Neural progenitor cell (in vitro differentiated cells): ENCODE data around the gene KCNH2. TPM values are rescaled to one million over a fixed set of nuclear protein-coding genes. Genes with fewer than 3 reads are reported as not detected.
A peak's percentile ranks its signal among the peaks of the same experiment; 100 is the strongest.

Experiments used
- DNase-seq: peaks from one replicate; pipeline ENCODE4 v3.0.0-alpha.2; 2016; ENCODE audit warnings: low spot score
- H2AFZ ChIP-seq: fragments of 200-600 bp; sonication (generic); replicated peaks from 2 replicates; pipeline ENCODE4 v1.6.1; 2016; ENCODE audit warnings: antibody characterized with exemption
- H3F3A ChIP-seq: fragments of 200-600 bp; sonication (generic); 2 replicates; pipeline ENCODE4 v1.6.1; 2016; ENCODE audit warnings: antibody characterized with exemption, low read depth
- H3K27ac ChIP-seq: fragments of 200-600 bp; sonication (generic); 2 replicates; pipeline ENCODE4 v1.5.1; 2016; ENCODE audit warnings: mild to moderate bottlenecking
- H3K27me3 ChIP-seq: fragments of 200-600 bp; sonication (generic); 2 replicates; pipeline ENCODE4 v1.6.1; 2016; ENCODE audit warnings: mild to moderate bottlenecking, moderate library complexity
- H3K36me3 ChIP-seq: fragments of 200-600 bp; sonication (generic); 2 replicates; pipeline ENCODE4 v1.5.1; 2016
- H3K4me1 ChIP-seq: fragments of 200-600 bp; sonication (generic); 2 replicates; pipeline ENCODE4 v1.6.1; 2016; ENCODE audit warnings: mixed run types
- H3K4me2 ChIP-seq: fragments of 200-600 bp; sonication (generic); 2 replicates; pipeline ENCODE4 v1.6.1; 2016
- H3K4me3 ChIP-seq: fragments of 200-600 bp; sonication (generic); 2 replicates; pipeline ENCODE4 v1.5.1; 2016
- H3K79me2 ChIP-seq: fragments of 200-600 bp; sonication (generic); 2 replicates; pipeline ENCODE4 v1.6.1; 2016; ENCODE audit warnings: low read depth
- H3K9ac ChIP-seq: fragments of 200-600 bp; sonication (generic); 2 replicates; pipeline ENCODE4 v1.6.1; 2016
- H3K9me3 ChIP-seq: fragments of 200-600 bp; sonication (generic); 2 replicates; pipeline ENCODE4 v1.5.1; 2016; ENCODE audit warnings: low read depth
- H4K20me1 ChIP-seq: fragments of 200-600 bp; sonication (generic); 2 replicates; pipeline ENCODE4 v1.6.1; 2016; ENCODE audit warnings: low read depth
- H3K27ac Mint-ChIP-seq: 3 replicates; pipeline ENCODE4 v1.8.0; 2021; ENCODE audit warnings: mixed read lengths
- H3K27me3 Mint-ChIP-seq: 2 replicates; pipeline ENCODE4 v1.8.0; 2022; ENCODE audit warnings: low read depth, mild to moderate bottlenecking, inconsistent platforms, moderate library complexity, mixed read lengths; ENCODE audit not compliant: insufficient read depth
- H3K36me3 Mint-ChIP-seq: 3 replicates; pipeline ENCODE4 v1.8.0; 2021; ENCODE audit warnings: mixed read lengths
- H3K4me1 Mint-ChIP-seq: 3 replicates; pipeline ENCODE4 v1.8.0; 2021; ENCODE audit warnings: mixed read lengths
- H3K4me3 Mint-ChIP-seq: 3 replicates; pipeline ENCODE4 v1.8.0; 2021; ENCODE audit warnings: mild to moderate bottlenecking, moderate library complexity, mixed read lengths
- H3K9me3 Mint-ChIP-seq: 3 replicates; pipeline ENCODE4 v1.8.0; 2020; ENCODE audit warnings: mixed read lengths
- EZH2 ChIP-seq: fragments of 200-600 bp; sonication (generic); IDR thresholded peaks from 2 replicates; pipeline ENCODE4 v1.6.1; 2017; ENCODE audit warnings: antibody characterized with exemption, mild to moderate bottlenecking, moderate library complexity
- EZH2phosphoT487 ChIP-seq: fragments of 200-600 bp; sonication (generic); IDR thresholded peaks from 2 replicates; pipeline ENCODE4 v1.6.1; 2017; ENCODE audit warnings: antibody characterized with exemption
- total RNA-seq: library from RNA; depleted of rRNA; stranded (reverse); fragments of >200 nt; gene quantifications from 2 replicates; pipeline ENCODE4 v1.2.3, GENCODE V29; 2015; ENCODE audit warnings: low replicate concordance
- TF ChIP-seq, protein P1 (sequence below): fragments of 200-600 bp; sonication (generic); IDR thresholded peaks from 2 replicates; pipeline ENCODE4 v1.5.1; 2017; ENCODE audit warnings: antibody characterized with exemption, mild to moderate bottlenecking

Gene KCNH2
- total RNA-seq, 1 donor from 2014 or later: 2.6 TPM

GRCh38 chr7:151009327-151010036 is 31.4 kb upstream of the KCNH2 start:
- H3K9me3 Mint-ChIP-seq: peaks cover 1% of the 10 kb centered on the region
- Histone ChIP-seq H3K9ac (no peak overlapping the region), H3K4me2 (peak overlapping the region; percentile 76), H3K4me3 (no peak overlapping the region), H3K27me3 (peaks cover 17% of the 10 kb centered on the region), H3K4me1 (peaks cover 42% of the 10 kb centered on the region), H4K20me1 (no peaks in the 10 kb centered on the region), H3F3A (peaks cover 35% of the 10 kb centered on the region), H3K79me2 (no peaks in the 10 kb centered on the region), H3K36me3 (no peaks in the 10 kb centered on the region), H3K27ac (no peak overlapping the region), H2AFZ (no peak overlapping the region), H3K9me3 (no peaks in the 10 kb centered on the region)
- peaks cover 13% of the 10 kb centered on the region for H3K27me3 Mint-ChIP-seq
- H3K4me1 Mint-ChIP-seq: peaks cover 49% of the 10 kb centered on the region
- no peak overlapping the region for H3K4me3 Mint-ChIP-seq
- no peak for TF ChIP-seq EZH2
- TF ChIP-seq EZH2phosphoT487: no peak
- TF ChIP-seq, protein P1, sequence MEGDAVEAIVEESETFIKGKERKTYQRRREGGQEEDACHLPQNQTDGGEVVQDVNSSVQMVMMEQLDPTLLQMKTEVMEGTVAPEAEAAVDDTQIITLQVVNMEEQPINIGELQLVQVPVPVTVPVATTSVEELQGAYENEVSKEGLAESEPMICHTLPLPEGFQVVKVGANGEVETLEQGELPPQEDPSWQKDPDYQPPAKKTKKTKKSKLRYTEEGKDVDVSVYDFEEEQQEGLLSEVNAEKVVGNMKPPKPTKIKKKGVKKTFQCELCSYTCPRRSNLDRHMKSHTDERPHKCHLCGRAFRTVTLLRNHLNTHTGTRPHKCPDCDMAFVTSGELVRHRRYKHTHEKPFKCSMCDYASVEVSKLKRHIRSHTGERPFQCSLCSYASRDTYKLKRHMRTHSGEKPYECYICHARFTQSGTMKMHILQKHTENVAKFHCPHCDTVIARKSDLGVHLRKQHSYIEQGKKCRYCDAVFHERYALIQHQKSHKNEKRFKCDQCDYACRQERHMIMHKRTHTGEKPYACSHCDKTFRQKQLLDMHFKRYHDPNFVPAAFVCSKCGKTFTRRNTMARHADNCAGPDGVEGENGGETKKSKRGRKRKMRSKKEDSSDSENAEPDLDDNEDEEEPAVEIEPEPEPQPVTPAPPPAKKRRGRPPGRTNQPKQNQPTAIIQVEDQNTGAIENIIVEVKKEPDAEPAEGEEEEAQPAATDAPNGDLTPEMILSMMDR: peak; percentile 12
- no peak overlapping the region for H3K27ac Mint-ChIP-seq
- peaks cover 4% of the 10 kb centered on the region for H3K36me3 Mint-ChIP-seq
- DNase-seq: no peak

GRCh38 chr7:151008511-151009323 is 30.6 kb upstream of the KCNH2 start:
- Mint-ChIP-seq H3K4me3 (peak overlapping the region; percentile 68), H3K27me3 (peaks cover 13% of the 10 kb centered on the region), H3K27ac (peak overlapping the region; percentile 70), H3K4me1 (peaks cover 45% of the 10 kb centered on the region), H3K36me3 (peaks cover 4% of the 10 kb centered on the region), H3K9me3 (peaks cover 1% of the 10 kb centered on the region)
- Histone ChIP-seq H3K9me3 (no peaks in the 10 kb centered on the region), H3K4me2 (peak overlapping the region; percentile 54), H3K4me1 (peaks cover 42% of the 10 kb centered on the region), H4K20me1 (no peaks in the 10 kb centered on the region), H3K36me3 (no peaks in the 10 kb centered on the region), H3K9ac (no peak overlapping the region), H3K27me3 (peaks cover 13% of the 10 kb centered on the region), H3K27ac (no peak overlapping the region), H3F3A (peaks cover 35% of the 10 kb centered on the region), H2AFZ (peak overlapping the region; percentile 48), H3K4me3 (peak overlapping the region; percentile 32), H3K79me2 (no peaks in the 10 kb centered on the region)
- TF ChIP-seq EZH2: no peak
- TF ChIP-seq, protein P1: peak; percentile 83
- peak; percentile 77 for DNase-seq

- no peaks in the 10 kb centered on the region for H3K79me2 ChIP-seq
- H3F3A ChIP-seq: peaks cover 32% of the 10 kb centered on the region
- TF ChIP-seq EZH2 (no peak), EZH2phosphoT487 (no peak)
- TF ChIP-seq, protein P1: no peak
- H3K4me2 ChIP-seq: peak overlapping the region; percentile 54
- H3K9ac ChIP-seq: no peak overlapping the region
- H3K4me1 Mint-ChIP-seq: peaks cover 44% of the 10 kb centered on the region
- no peaks in the 10 kb centered on the region for H3K36me3 ChIP-seq
- H4K20me1 ChIP-seq: no peaks in the 10 kb centered on the region
- H2AFZ ChIP-seq: no peak overlapping the region
- H3K27me3 ChIP-seq: peaks cover 8% of the 10 kb centered on the region
- H3K9me3 ChIP-seq: no peaks in the 10 kb centered on the region
- peaks cover 38% of the 10 kb centered on the region for H3K4me1 ChIP-seq
- H3K27ac ChIP-seq: no peak overlapping the region
- H3K27ac Mint-ChIP-seq: peak overlapping the region; percentile 70
- H3K9me3 Mint-ChIP-seq: peaks cover 1% of the 10 kb centered on the region
- DNase-seq: no peak
- peak overlapping the region; percentile 68 for H3K4me3 Mint-ChIP-seq
- peaks cover 13% of the 10 kb centered on the region for H3K27me3 Mint-ChIP-seq
- peaks cover 4% of the 10 kb centered on the region for H3K36me3 Mint-ChIP-seq
- no peak overlapping the region for H3K4me3 ChIP-seq
Measured at GRCh38 chr7:151008143-151008510, 30.0 kb upstream of the KCNH2 start.
